ENCODE results near the gene CELA2A.
"Not testable (repeated sequence)": the region's sequence is repeated elsewhere in the genome, so short reads cannot be mapped to it uniquely, and the experiment has no call there.

CELA2A gene

GRCh38 chr1:15454256-15454655 is 2.3 kb upstream of the CELA2A start:
- no peak for TF ChIP-seq CTCF (IDR thresholded peaks at IDR 0.05; ENCODE audit: low read depth, low read length)
- no peak overlapping the region for H3K4me3 ChIP-seq (ENCODE audit: low read depth, low read length)

GRCh38 chr1:15455522-15455921 is 1.0 kb upstream of the CELA2A start:
- H3K4me3 ChIP-seq (ENCODE audit: low read depth, low read length), result no peak overlapping the region

GRCh38 chr1:15457585-15457984 is 1.1 kb downstream of the CELA2A start:
- no peak for TF ChIP-seq CTCF (IDR thresholded peaks at IDR 0.05; ENCODE audit: low read depth, low read length)
- no peak overlapping the region for H3K4me3 ChIP-seq (ENCODE audit: low read depth, low read length)

More at GRCh38 chr1:15455522-15455921, 1.0 kb upstream of the CELA2A start:
- TF ChIP-seq CTCF (IDR thresholded peaks at IDR 0.05; ENCODE audit: low read depth, low read length), result no peak

GRCh38 chr1:15458388-15458787 is 1.9 kb downstream of the CELA2A start:
- not testable (repeated sequence) for H3K4me3 ChIP-seq (ENCODE audit: low read depth, low read length)

GRCh38 chr1:15459771-15460707 is 3.5 kb downstream of the CELA2A start:
- no peak overlapping the region for H3K4me3 ChIP-seq (ENCODE audit: low read depth, low read length)
- no peak for TF ChIP-seq CTCF (IDR thresholded peaks at IDR 0.05; ENCODE audit: low read depth, low read length)

- no peak for TF ChIP-seq CTCF (IDR thresholded peaks at IDR 0.05; ENCODE audit: low read depth, low read length)
- no peak overlapping the region for H3K4me3 ChIP-seq (ENCODE audit: low read depth, low read length)
These were observed 4.2 kb downstream of the CELA2A start for GRCh38 chr1:15460708-15461095.

GRCh38 chr1:15463064-15463800 is 6.7 kb downstream of the CELA2A start:
- H3K4me3 ChIP-seq (ENCODE audit: low read depth, low read length), result not testable (repeated sequence)

GRCh38 chr1:15463926-15464322 is 7.4 kb downstream of the CELA2A start:
- not testable (repeated sequence) for H3K4me3 ChIP-seq (ENCODE audit: low read depth, low read length)

All from WI38 (cell line).